ENCODE data around the gene CNOT2. TPM values are rescaled to one million over a fixed set of nuclear protein-coding genes. Genes with fewer than 3 reads are reported as not detected.

CNOT2 gene
- 172 and 198 TPM in 2 replicates for total RNA-seq

GRCh38 chr12:70242695-70243509 is at the start of gene CNOT2:
Gene CNOT2, plus strand, starts transcription at chr12:70243433. Its CDS starts 34,794 bp downstream, at chr12:70278227.

GRCh38 chr12:70365648-70366518 is 122.7 kb downstream of the CNOT2 start, which contains the start of gene KCNMB4:
Gene KCNMB4, plus strand, starts transcription at chr12:70366290. Its CDS starts 445 bp downstream, at chr12:70366735.

Other genes with a start within 250 kb of the CNOT2 start
- gene KCNMB4, start 122.9 kb downstream of the CNOT2 start, total RNA-seq = 2.7 and 3.0 TPM in 2 replicates